ENCODE results near the gene TUBB3. TPM values are rescaled to one million over a fixed set of nuclear protein-coding genes. Genes with fewer than 3 reads are reported as not detected.

The TUBB3 gene
- total and polyA plus RNA-seq, 2 of the 4 experiments (the other 2 are of a cell fraction), result 311 to 410 TPM

- no peak overlapping the region for H3K9ac ChIP-seq (ENCODE audit: low read depth, low read length)
- DNase-seq, result no peak
- H3K18ac ChIP-seq (ENCODE audit: low read depth, low read length), result no peak overlapping the region
- H2BK15ac ChIP-seq (ENCODE audit: low read depth, low read length), result no peak overlapping the region
- no peak overlapping the region for H3K4me2 ChIP-seq (ENCODE audit: low read depth, low read length)
- no peak overlapping the region for H4K8ac ChIP-seq (ENCODE audit: low read depth in 2 of 2, low read length in 2 of 2)
- no peak overlapping the region for H2BK5ac ChIP-seq (ENCODE audit: low read depth, low read length, poor library complexity, severe bottlenecking)
- 95% methylated on average over 8 of the region's 9 CpGs; no CpG with 5 or more reads in 1 of the 2 experiments for WGBS, 2 experiments (ENCODE audit: extremely low coverage in 2 of 2, insufficient read length in 1 of 2)
- no peak overlapping the region for H3K27ac ChIP-seq (ENCODE audit: insufficient read depth, low read length)
- H2AK9ac ChIP-seq (replicated peaks; ENCODE audit: low read depth, low read length, poor library complexity), result no peak overlapping the region
- intact Hi-C loops (cut with micrococcal nuclease) (no loop called here), in situ Hi-C loops (cut with MboI; ENCODE audit: low sequenced_read_pairs) (no loop called here), dilution Hi-C loops (cut with HindIII; ENCODE audit: low sequenced_read_pairs, unreplicated experiment) (no loop called here)
- H3K23ac ChIP-seq (ENCODE audit: low read depth, low read length), result no peak overlapping the region
- no peaks in the 10 kb centered on the region for H3K9me1 ChIP-seq (ENCODE audit: insufficient read depth, low read length)
- no peak for ATAC-seq (ENCODE audit: low read depth)
- H3K9me3 ChIP-seq (ENCODE audit: control insufficient read depth, insufficient read depth, low read length), result no peaks in the 10 kb centered on the region
- no peak overlapping the region for H2BK20ac ChIP-seq (ENCODE audit: low read depth, low read length)
- CTCF ChIA-PET, result no interaction called here
- POLR2A ChIA-PET (ENCODE audit: unreplicated experiment), result no interaction called here
- H4K5ac ChIP-seq (ENCODE audit: low read depth, low read length), result no peak overlapping the region
- H3K36me3 ChIP-seq (ENCODE audit: control insufficient read depth, insufficient read depth, low read length), result peaks cover 66% of the 10 kb centered on the region
- H2AK5ac ChIP-seq (ENCODE audit: low read depth, low read length), result no peak overlapping the region
- no peak overlapping the region for H3K14ac ChIP-seq (replicated peaks; ENCODE audit: low read depth, low read length)
- H2AFZ ChIP-seq (replicated peaks; ENCODE audit: low read length, poor library complexity), result no peak overlapping the region
- no peaks in the 10 kb centered on the region for H3K27me3 ChIP-seq (ENCODE audit: control insufficient read depth, insufficient read depth, low read length)
- H3K79me1 ChIP-seq (ENCODE audit: low read depth in 1 of 2, low read length in 2 of 2), result peaks cover 16 to 31% of the 10 kb centered on the region in 2 experiments
- H3K4me3 ChIP-seq (ENCODE audit: insufficient read depth, low read depth, low read length), result no peak overlapping the region
- no peak overlapping the region for H3K4ac ChIP-seq (ENCODE audit: low read depth, low read length)
- TF ChIP-seq FOS (IDR thresholded peaks at IDR 0.05; ENCODE audit: low read depth, low read length), result no peak
- TF ChIP-seq MAZ (IDR thresholded peaks at IDR 0.05; ENCODE audit: borderline replicate concordance, low read depth, low read length), result no peak
- no peak for TF ChIP-seq CHD1 (IDR thresholded peaks at IDR 0.05; ENCODE audit: low read depth, low read length)
- TF ChIP-seq POLR2A (IDR thresholded peaks at IDR 0.05; ENCODE audit: low read depth, low read length), result no peak
- TF ChIP-seq CEBPB (IDR thresholded peaks at IDR 0.05; ENCODE audit: low read depth, low read length), result no peak
- TF ChIP-seq ELK1 (IDR thresholded peaks at IDR 0.05; ENCODE audit: borderline replicate concordance, low read depth, low read length), result no peak
- TF ChIP-seq RCOR1 (IDR thresholded peaks at IDR 0.05; ENCODE audit: insufficient replicate concordance, low read length), result no peak
- no peak for TF ChIP-seq BHLHE40 (IDR thresholded peaks at IDR 0.05; ENCODE audit: low read depth, low read length)
- no peak for TF ChIP-seq SMC3 (IDR thresholded peaks at IDR 0.05; ENCODE audit: low read depth, low read length)
- no peak for TF ChIP-seq MXI1 (IDR thresholded peaks at IDR 0.05; ENCODE audit: borderline replicate concordance, low read depth, low read length)
- no peak overlapping the region for H3K56ac ChIP-seq (ENCODE audit: extremely low read depth, insufficient read depth, low read length)
- no peaks in the 10 kb centered on the region for H3K4me1 ChIP-seq (ENCODE audit: control insufficient read depth, insufficient read depth, low read length)
- H4K91ac ChIP-seq (ENCODE audit: insufficient read depth, low read depth, low read length), result no peak overlapping the region
- BruUV-seq (replicated peaks), result no TSS peak
- no peaks in the 10 kb centered on the region for H4K20me1 ChIP-seq (ENCODE audit: insufficient read depth, low read length)
- no peak overlapping the region for H2BK120ac ChIP-seq (ENCODE audit: low read depth, low read length)
Measured at GRCh38 chr16:89982318-89982717, 59.2 kb downstream of the TUBB3 start.

All from IMR-90 (cell line).